ENCODE results near the gene AHRR.

Gene AHRR

GRCh38 chr5:321726-322251, 275 bp downstream of the AHRR start:
- no peak for DNase-seq

DNA sequence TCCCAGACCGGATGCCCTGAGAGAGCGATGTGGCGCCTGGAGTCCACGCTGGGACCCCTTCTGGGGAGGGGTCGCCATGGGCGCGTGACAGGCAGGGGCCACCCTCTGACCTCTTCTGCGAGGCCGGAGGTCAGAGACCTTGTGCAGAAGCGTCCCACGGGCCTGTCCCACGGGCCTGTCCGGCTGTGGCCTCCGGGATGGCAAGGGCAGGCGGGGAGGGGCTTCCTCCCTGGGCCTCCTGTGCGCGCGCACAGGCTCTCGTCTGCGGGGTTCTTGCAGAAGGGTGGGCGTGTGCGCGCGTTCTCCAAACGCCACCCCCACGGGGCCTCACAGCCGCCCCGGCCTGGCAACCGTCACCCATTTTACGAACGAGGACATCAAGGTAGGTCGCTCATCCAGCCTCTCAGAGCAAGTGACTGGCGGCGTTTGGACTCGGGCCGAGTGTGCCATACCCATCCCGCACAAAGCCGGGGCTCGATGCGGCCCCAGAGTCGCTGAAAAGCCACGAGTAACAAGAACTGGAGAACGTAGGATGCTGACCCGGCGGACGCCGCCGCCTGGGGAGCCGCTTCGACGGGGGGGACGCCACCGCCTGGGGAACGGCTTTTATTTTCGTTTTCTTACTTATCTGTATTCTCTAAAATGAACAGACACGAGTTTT, 897 bp downstream of the AHRR start:
- no peak for DNase-seq

DNA sequence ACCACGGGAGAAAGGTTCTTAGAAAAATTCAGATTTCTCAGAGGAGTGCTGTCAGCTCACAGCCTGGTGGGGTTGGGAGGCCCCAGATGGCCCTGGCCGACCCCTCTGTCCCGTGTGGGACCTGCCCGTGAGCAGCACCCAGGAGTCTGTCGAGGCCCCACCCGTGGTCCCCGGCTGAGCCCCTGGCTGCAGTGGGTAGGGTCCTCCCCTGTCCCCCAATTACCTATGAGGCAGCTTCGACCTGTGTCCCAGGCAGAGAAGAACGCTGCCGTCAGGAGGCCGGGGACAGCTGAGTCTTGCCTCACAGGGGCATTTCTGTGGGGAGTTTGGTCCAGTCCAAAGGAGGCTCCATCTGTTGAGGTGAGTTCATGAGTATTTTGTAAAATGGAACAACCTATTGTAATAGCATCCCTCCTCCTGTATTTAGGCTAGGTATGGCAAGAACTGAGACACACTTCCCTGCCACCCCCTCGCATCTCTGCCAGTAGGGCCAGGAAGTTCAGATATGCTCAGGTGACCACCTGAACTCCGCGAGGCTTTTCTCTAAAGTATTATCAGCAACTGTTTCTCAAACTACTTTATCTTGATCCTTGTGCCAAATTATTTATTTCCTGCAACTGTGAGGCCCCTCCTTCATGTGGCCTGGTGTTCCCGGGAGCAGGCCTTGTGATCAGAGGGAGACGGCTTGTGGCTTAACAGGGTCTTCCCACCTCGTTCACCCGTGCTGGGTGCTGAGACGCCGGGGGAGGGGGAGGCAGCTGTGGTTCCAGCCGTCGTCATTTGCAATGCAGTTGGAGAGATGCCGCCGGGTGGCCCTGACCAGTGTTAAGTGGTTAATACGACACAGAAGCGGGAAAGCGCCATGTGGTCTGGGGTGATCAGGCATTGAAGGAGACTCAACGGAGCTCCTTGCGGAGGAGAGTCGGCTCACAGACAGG, 1.7 kb downstream of the AHRR start:
- DNase-seq, result peak in 1 of 2 experiments; percentile 25

DNA sequence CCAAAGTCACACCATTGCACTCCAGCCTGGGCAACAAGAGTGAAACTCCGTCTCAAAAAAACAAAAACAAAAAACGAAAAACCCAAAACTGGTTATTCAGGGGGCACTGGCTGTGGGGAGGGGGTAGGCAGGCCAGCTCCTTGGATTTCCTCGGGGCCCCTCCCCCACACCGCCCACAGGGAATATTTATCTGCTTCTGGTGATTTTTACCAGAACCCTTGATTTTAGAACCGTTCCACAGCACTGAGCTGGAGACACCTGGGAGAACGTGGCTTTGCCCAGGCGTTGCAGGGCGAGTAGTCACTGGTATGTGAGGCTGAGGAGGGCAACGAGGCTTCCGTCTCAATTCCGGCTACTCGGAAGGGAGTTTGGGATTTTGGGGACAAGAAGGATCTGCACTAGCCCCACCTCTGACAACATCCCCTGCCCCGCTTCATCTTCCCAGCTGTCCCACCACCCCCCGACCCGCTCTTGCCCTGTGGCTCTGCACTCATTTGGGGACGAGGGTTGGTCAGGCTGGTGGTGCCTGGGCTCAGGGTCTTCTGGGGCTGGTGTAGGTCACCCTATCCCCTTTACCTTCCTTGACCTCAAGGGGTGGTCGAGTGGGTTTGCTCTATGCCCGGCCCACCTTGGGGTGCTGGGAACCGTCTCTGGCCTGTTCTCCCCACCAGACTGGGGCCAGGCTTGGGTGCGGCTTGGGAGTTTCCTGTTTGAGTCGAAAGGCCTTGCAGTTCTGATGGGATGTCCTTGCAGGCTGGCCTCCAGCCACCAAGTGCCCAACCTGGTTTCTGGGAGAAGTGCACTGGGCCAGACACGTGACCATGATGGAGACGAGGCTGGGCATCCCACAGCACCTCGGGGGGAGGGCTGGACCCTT, 3.5 kb downstream of the AHRR start:
- DNase-seq, result no peak

DNA sequence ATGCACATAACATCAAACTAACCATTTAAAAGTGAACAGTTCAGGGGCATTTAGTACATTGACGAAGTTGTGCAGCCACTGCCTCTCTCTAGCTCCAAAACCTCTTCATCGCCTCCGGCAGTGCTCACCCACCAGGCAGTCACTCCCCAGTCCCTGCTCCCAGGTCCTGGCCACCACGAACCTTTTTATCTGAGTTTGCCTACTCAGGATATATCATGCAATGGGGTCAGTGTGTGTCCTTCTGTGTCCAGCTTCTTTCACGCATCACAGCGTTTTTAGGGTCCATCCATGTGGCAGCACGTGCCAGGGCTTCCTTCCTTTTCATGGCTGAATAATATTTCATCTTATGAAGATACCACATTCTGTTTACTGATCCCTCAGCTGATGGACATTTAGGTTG, 4.6 kb downstream of the AHRR start:
- DNase-seq, result no peak

- no peak for DNase-seq
These were observed 7.7 kb downstream of the AHRR start for GRCh38 chr5:329121-329735.

DNA sequence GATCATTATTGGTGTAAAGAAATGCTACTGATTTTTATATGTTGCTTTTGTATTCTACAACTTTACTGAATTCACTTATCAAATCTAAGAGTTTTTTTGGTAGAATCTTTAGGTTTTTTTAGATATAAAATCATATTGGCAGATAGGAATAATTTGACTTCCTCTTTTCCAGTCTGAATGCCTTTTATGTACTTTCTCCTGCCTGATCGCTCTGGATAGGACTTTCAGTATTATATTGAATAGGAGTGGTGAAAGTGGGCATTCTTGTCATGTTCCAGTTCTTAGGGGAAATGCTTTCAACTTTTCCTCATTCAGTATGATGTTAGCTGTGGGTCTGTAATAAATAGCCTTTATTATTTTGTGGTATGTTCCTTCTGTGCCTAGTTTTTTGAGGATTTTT, 8.3 kb downstream of the AHRR start:
- no peak for DNase-seq

- no peak for DNase-seq
These were observed 11.3 kb downstream of the AHRR start for GRCh38 chr5:332843-333242.

GRCh38 chr5:333945-334344, 12.4 kb downstream of the AHRR start:
- DNase-seq, result no peak

DNA sequence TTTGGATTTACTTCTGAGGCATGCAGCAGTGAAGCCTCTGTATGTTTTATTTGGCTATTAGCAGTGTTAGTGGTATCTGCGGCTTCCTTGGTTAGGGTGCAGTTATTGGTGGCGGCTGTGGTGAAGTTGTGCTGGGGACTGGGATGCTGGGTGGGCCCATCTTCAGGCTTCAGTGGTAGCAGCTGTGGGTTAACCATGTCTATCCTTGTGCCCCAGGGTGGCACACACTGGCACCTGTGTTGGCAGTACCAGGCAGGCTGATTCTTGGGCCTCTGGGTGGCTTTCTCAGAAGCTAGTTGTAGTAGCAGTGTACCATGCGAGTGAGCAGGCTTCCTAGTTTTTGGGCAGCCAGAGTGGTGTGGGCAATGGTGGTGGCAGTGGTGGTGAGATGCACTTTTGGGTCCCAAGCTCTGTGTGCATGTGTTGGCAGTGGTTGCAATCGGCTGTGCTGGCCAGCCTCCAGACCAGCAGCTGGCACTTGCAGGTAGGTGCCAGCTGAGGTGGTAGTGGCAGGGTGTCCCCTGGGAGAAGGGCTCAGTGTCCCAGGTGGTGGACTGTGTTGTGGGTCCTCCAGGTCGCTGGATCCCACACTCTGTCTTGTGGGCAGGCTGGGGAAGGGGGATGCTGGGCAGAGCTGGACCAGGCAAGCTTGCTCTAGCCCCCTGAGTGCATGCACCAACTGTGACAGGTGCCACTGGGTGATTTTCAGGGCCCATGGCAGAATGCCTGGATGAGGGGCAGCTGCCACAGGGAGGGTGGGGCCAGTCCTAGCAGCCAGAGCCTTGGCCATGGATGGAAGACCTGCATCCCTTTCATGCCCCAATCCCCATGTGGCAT, 13.6 kb downstream of the AHRR start:
- no peak for DNase-seq

DNA sequence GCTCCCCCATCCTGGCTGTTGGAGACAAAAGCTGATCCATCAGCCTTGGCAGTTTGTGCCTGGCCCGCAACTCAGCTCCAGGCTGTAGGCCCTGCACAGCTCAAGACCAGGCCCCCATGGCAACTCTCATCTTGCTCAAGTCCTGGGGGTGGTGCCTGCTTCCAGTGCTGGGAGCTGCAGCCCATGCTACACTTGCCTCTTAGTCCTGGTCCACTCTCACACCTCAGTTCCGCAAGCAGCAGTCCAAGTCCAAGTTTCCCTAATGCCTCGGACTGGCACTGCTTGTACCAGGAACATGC, 14.2 kb downstream of the AHRR start:
- DNase-seq, result no peak

DNA sequence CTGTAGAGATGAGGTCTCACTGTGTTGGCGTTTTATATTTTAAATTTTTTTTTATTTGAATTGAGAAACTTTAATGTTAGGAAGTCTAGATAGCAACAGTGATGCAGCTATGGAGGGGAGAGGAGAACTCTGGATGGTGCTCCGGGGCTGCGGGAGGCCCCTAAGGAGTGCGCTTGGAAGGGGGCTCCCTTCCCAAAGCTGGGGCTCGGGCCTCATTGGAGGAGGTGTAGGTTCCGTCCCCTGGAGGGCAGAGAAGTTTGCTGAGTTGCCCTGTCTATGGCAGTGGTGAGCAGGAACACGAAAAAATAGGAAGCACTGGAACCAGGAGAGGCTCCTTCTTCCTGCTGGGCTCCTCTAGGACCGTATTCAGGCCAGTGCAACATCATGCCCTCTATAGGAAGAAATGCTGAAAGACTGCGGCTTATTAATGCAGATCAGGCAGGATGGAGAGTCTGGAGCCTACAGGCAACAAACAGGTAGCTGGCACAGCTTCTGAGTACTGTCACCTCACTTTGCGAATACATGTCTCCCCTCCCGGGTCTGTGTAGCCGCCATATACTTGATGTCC, 16.1 kb downstream of the AHRR start:
- peak; percentile 47 to 63 for DNase-seq

DNA sequence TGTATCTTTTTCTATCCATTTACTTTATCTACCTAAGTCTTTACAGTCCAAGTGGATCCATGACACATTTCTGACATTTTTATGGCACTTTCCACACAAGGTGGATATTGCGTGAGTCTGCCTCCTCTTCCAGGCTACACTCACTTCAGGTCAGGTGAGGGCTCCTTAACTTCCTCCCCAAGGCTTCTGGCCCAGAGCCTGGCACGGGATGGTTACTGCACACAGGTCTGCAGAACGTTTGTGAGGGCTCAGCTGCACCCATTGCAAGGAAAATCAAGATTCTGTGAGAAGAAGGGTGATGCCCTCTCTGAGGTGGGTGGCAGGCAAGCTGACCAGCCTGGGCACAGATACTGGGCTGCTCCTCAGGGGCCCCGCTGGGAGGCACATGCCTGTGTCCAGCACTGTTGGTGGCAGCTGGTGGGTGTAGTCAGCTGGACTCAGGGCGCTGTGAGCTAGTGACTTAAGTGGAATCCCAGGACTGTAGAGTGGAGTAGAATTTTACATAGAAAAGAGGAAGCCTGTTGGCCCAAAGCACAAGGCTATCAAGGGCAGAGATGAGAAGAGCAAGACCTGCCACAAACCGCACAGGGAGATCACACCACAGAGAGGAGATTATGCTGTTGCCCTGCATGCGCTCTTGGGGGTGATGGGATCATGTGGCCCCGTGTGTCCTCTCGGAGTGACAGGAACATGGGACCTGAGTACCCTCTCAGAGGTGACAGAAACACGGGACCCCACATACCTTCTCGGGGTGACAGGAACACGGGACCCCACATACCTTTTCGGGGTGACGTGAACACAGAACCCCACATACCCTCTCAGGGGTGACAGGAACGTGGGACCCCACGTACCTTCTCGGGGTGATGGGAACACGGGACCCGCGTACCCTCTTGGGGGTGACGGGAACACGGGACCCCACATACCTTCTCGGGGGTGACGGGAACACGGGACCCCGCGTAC, 21.3 kb downstream of the AHRR start:
- DNase-seq, result no peak

- DNase-seq, result peak in 1 of 2 experiments; percentile 75
These were observed 22.2 kb downstream of the AHRR start for GRCh38 chr5:343461-344401.

- DNase-seq, result no peak
These were observed 23.2 kb downstream of the AHRR start for GRCh38 chr5:344668-345067.

DNA sequence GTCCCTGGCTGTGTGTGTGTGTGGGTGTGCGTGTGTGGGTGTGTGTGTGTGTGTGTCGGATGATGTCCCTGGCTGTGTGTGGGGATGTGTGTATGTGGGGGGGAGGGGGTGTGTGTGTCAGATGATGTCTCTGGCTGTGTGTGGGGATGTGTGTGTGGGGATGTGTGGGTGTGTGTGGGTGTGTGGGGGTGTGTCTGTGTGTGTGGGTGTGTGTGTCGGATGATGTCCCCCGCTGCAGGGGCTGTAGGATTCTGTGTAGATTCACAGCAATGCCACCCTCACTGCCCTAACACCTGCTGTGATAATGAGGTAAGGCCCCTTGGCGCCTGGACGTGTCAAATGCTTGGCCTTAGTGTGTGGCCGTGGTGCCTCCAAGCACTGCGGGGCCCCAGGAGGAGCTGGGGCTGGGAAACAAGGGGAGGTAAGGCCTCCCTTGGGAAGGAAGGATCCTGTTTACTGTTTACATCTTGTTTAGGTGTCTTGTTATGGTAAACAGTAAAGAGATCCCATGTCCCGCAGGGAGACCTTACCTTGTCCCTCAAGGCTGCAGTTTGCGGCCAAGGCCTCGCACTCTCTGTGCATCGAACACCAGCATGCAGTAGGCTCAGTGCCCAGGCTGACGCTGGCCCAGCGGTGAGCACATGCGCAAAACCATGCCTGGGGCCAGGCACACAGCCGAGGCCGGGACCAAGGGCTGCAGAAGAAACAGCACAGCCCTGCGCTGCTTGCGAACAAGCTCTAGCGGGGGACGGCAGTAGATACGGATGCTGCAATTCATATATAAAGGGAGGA, 24.1 kb downstream of the AHRR start:
- DNase-seq, result no peak

DNA sequence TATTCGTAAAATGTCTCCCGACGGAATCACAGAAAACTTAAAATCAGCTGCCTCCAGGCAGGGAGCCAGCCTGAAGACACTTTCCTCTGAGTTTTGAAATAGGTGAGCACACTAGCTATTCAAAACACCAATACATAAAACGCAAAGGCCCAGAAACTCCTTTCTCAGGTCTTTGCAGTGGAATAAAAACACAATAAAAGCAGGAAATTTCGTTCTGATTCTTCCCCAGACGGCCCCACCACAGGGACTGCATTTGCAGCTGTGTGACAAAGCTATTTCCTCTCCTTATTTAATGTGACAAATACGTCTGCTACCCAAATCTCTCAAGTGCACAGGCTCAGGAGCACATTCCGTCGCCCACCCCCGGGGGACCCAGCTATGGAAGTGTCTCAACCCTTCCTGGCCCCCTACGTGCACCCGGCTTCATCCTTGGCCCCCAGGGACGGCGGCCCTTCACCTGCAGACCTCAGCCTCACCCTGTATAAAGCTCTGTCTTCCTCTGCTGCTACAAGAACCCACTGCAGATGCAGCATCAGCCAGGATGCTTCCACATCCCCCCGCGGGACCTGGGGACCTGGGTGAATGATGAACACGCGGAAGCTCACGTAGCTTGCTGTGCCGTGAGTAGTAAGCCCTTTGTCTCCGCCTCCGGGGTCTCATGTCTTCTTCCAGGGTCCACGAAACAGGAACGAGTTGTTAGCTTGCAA, 24.9 kb downstream of the AHRR start:
- no peak for DNase-seq
